ENCODE data around the gene RGMB.

The RGMB gene

DNA sequence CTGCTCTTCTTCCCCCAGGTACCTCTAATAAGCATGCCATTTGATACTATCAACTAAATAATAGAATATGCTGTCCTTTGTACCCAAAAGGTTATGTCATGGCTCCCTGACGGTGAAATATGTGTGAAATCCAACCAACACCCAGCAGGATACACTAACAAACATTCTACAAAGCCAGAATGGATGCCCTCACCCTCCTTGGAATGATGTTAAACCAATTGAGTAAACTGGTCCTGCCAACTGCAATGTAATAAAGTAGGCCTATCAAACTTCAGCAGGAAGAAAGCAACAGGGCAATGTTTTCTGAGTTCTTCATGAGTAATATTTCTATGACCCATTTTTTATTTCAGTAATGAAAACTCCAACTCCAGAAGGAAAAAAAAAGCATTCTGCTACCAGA, 24.9 kb downstream of the RGMB start:
- no peak for DNase-seq
- intact Hi-C loops (cut with DNase I): no loop called here

- intact Hi-C loops (cut with DNase I): no loop called here
- no peak for DNase-seq
Observed at GRCh38 chr5:98798847-98799246, 25.4 kb downstream of the RGMB start.

DNA sequence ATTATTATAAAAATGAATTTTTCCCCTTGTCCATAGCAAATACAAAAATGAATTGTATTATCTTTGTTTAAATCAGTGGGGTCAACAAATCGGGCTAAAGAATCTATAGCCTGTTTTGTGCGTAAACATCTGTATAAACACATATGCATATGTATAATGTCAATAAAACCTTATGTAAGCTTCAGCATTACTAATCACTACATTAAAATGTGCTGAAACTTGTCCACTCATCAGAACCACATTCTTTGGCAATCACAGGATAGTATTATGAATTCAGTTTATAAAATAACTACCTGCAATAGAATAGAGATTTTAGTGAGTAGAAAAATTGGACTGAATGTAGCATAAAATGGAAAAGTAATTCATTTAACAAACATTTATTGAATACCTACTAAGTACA, 30.6 kb downstream of the RGMB start:
- intact Hi-C loops (cut with DNase I): no loop called here
- DNase-seq: no peak

GRCh38 chr5:98805070-98805469, 31.6 kb downstream of the RGMB start:
- intact Hi-C loops (cut with DNase I): no loop called here
- no peak for DNase-seq

- DNase-seq: no peak
- intact Hi-C loops (cut with DNase I): no loop called here
Observed at GRCh38 chr5:98807806-98808205, 34.3 kb downstream of the RGMB start.

GRCh38 chr5:98810206-98810605, 36.7 kb downstream of the RGMB start:
- DNase-seq: no peak
- intact Hi-C loops (cut with DNase I): no loop called here

- intact Hi-C loops (cut with DNase I): no loop called here
- DNase-seq: no peak
Observed at GRCh38 chr5:98813755-98814154, 40.3 kb downstream of the RGMB start.

GRCh38 chr5:98816582-98817222, 43.2 kb downstream of the RGMB start:
- intact Hi-C loops (cut with DNase I): no loop called here
- DNase-seq: no peak

DNA sequence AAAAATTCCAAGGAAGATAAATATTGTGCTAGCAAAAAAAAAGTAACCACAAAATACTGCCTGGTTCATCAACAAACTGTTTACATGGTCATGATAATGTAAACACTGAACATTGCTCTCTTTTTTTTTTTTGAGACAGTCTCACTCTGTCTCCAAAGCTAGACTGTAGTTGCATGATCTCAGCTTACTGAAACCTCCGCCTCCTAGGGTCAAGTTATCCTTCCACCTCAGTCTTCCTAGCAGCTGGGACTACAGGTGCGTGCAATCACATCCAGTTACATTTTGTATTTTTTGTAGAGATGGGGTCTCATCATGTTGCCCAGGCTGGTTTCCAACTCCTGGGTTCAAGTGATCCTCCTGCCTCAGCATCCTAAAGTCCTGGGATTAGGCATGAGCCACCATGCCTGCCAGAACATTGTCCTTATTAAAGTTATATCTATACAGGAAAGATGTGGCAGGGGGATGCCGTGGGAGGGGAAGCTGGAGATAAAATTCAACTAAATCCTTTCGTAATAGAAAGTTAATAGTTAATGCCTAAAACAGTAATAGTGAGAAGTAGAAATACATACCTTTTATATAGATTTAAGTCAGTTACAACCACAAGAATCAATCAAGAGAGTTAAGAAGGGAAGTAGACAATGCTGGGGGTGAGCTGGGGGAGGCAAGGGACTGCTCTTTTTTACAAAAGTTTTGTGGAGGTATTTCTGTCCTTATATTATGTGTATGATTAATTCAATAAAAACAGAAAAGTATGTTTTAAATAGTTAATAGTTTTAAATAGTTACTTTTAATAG, 52.3 kb downstream of the RGMB start:
- DNase-seq: no peak
- intact Hi-C loops (cut with DNase I): no loop called here

DNA sequence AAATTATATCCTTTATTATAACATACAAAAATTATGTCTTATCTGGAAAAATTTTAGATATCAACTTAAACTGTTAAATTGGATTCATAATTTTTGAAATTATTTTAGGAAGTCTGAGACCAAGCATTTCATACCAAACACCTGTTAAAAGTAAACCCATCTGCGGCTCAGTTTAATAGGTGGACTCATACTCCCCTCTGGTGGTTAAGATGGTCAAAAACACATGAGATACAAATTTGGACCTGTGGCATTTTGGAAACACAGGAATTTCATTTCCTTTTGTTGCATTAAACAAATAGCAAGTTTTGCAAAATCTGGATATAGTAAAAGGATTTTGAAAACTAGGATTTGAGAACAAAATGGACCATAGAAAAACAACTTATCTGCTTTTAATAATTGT, 53.7 kb downstream of the RGMB start:
- intact Hi-C loops (cut with DNase I): no loop called here
- peak in 1 of 42 donors; percentile 16 for DNase-seq

DNA sequence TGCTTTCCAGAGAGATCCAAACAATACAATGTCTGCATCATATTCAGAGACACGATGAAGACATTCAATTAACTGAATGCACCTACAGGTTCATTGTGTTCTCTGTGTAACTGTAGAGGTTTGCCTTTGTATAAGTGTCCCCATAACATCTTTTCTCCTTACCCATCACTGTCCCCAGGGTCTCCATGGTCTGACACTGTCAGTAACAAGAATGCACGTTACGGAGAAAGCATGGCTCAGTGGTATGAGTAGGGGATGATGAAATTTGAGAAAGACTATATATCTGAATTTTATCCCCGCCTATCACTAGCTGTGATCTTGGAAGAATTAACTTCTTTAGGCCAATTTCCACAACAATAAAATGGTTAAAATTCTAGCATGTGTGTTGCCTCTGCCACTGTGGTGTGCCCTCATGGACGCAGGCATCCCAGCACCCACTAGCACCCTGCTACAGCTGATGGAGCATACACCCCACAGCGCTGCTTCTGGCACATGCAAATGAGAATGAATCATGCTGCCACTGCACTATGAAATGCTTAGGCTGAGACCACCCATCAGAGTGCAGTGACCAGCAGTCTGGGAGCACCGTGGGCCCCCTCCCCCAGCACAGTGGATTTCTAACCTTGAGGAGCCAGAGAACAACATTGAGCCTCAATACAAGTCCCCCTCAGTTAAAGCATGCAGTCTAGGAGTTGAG, 54.3 kb downstream of the RGMB start:
- no peak for DNase-seq
- intact Hi-C loops (cut with DNase I): no loop called here

DNA sequence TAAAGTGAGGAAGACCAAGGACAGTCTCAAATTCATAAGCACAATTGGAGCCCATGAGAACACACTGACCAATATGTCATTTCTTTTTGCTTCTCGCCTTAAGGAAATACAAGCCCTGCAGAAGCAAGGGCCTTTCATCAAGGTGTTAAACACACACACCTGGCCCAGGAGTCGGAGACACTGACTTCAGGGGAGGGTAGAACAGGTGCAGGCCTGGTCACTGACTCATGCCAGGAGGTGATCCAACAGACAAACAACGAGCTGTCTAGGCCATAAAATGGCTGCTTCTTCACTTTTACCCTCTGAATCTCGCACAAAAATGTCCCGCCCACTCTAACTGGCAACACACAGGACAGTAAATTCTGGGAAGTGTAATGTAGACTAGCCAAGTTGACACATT, 62.7 kb downstream of the RGMB start:
- no peak for DNase-seq
- intact Hi-C loops (cut with DNase I): no loop called here

- DNase-seq: peak in 10 of 42 donors; percentile 1 to 29 (median 14)
- intact Hi-C loops (cut with DNase I): no loop called here
Observed at GRCh38 chr5:98839469-98840383, 66.3 kb downstream of the RGMB start.

GRCh38 chr5:98840946-98841345, 67.5 kb downstream of the RGMB start:
- intact Hi-C loops (cut with DNase I): no loop called here
- DNase-seq: no peak

DNA sequence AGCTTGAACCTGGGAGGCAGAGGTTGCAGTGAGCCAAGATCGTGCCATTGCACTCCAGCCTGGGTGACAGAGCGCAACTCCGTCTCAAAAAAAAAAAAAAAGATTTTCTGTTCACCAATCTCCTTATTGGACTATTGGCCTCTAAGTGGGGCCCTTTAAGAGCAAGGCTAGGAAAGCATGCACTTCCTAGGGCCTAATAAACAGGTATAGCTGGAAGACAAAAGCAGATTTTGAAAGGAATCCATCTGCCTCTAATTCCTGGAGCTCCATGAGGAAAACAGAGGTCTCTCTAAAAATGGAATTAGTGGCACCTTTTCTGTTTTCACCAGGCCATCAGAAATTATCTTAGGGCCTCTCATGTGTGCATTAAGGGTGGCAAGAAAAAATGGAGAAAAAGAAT, 70.0 kb downstream of the RGMB start:
- DNase-seq: no peak
- intact Hi-C loops (cut with DNase I): no loop called here

DNA sequence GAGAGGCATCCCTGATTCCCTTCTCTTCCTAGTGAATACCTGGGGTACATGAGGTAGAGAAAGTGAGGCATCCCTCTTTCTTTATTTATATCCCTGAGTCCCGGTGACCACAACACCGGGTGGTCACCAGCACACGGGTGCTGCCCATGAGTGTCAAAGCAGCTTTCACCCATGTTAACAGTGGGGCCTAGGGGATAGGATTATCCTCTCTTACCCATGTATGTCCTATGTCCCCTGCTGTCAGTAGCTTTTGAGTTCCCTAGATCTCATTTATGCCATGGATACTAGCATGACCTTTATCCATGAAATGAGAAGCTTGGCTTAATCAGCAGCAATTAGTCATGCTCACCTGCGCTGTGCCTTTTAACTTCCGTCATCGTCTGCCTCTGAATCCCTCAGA, 71.4 kb downstream of the RGMB start:
- intact Hi-C loops (cut with DNase I): no loop called here
- no peak for DNase-seq

GRCh38 chr5:98845878-98846277, 72.4 kb downstream of the RGMB start:
- intact Hi-C loops (cut with DNase I): no loop called here
- no peak for DNase-seq

Data from head of caudate nucleus (tissue), 42 donors.